Lower leg skin (tissue), 4 donors: ENCODE results near the gene ZMYND12. TPM values are rescaled to one million over a fixed set of nuclear protein-coding genes. Genes with fewer than 3 reads are reported as not detected.
"Not testable (repeated sequence)": the region's sequence is repeated elsewhere in the genome, so short reads cannot be mapped to it uniquely, and the experiment has no call there.

Experiments used
- DNase-seq, 2 donors: peaks; one replicate each; pipeline ENCODE4 v3.0.0-alpha.2; 2019; ENCODE audit warnings: low spot score in 2 of 2
- H3K4me3 ChIP-seq: fragments of 200-600 bp; sonication (generic); 2 replicates; pipeline ENCODE4 v1.5.1; 2017; ENCODE audit warnings: mild to moderate bottlenecking, low read depth; ENCODE audit not compliant: poor library complexity, severe bottlenecking
- CTCF ChIP-seq, 3 donors: fragments of 450-650 bp; IDR thresholded peaks; one replicate each; pipeline ENCODE4 v1.5.1; 2016; ENCODE audit warnings: antibody characterized with exemption in 3 of 3, mild to moderate bottlenecking in 3 of 3, moderate library complexity in 2 of 3
- POLR2A ChIP-seq, 2 donors: fragments of 450-650 bp; IDR thresholded peaks; one replicate each; pipeline ENCODE4 v1.6.1; 2016 to 2017; ENCODE audit warnings: antibody characterized with exemption in 2 of 2, mild to moderate bottlenecking in 1 of 2, moderate library complexity in 1 of 2
- WGBS, 2 donors: methylation state at CpG; one replicate each; pipeline ENCODE4 v1.1.5; 2018; 5-methylcytosine and 5-hydroxymethylcytosine counted together
- intact Hi-C: fragments of 100-400 bp; cut with DNase I; formaldehyde crosslinking; loops from one replicate; pipeline ENCODE4 v1.15.0; 2023; ENCODE audit warnings: low total_unique reads
- total RNA-seq, 4 donors: library from RNA; depleted of rRNA; stranded (reverse); fragments of >200 nt; gene quantifications; one replicate each; pipeline ENCODE4 v1.1.0, GENCODE V29; 2016

ZMYND12 gene
- total RNA-seq, 4 donors from 2014 or later: 0.25 to 8.0 (median 0.42) TPM; not detected in 1

DNA sequence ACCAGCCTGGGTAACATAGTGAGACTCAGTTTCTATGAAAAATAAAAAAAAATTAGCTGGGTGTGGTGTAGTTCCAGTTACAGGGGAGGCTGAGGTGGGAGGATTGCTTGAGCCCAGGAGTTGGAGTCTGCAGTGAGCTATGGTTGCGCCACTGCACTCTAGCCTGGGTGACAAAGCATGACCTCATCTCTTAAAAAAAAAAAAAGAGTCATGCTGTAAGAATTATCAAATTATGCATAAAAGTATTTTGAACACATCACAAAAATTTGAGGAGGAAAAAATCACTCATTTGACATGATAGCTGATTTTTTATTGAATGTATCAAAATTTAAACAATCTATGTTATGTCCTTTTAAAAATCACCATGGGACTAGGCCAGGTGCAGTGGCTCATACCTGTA, 25.1 kb upstream of the ZMYND12 start:
- no peak overlapping the region for H3K4me3 ChIP-seq
- intact Hi-C loops: no loop called here
- TF ChIP-seq POLR2A (IDR thresholded peaks at IDR 0.05) (no peak), CTCF (IDR thresholded peaks at IDR 0.05) (no peak)
- no peak for DNase-seq
- 95 to 96% methylated on average over 1 of the region's 1 CpG for WGBS, 2 donors

DNA sequence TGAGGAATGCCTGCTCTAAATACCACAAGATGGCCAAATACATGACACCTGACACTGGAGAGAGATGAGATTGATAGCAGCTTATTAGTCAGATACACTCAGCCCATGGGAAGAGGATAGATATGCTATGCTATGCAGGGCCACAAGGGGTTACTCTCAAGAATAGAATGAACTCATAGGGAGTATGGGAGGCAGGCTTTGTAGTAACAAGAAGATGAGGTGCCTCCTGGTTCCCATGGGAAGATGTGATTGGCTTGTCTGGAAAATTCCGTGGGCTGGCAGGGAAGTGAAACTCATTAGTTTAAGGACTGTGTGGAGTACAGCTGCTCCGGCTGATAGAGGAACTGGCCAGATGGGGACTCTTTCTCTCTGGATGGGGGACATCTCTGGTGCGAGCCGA, 23.8 kb upstream of the ZMYND12 start:
- no peak overlapping the region for H3K4me3 ChIP-seq
- intact Hi-C loops: no loop called here
- 49 to 60% methylated on average over 4 of the region's 4 CpGs for WGBS, 2 donors
- no peak for TF ChIP-seq POLR2A (IDR thresholded peaks at IDR 0.05)
- no peak for TF ChIP-seq CTCF (IDR thresholded peaks at IDR 0.05)
- no peak for DNase-seq

DNA sequence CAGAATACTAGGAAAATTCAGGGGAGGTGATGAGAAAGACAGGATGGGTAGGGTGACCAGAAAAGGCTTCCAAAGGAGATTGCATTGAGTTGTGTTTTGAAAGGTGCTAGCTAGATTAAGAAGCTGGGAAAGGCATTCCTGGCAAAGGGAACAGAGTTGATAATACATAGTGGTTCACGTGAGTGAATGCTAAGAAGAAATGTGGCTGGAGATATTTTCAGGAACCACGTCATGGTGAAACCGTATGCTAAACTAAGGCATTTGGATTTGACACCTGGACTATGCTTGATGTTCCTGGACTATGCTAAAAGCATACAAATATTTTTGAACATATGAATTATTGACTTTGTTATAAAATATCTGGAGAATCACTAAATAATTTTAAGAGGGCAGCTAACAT, 22.0 kb upstream of the ZMYND12 start:
- whole genome bisulfite sequencing, 2 donors: 94 to 96% methylated on average over 3 of the region's 3 CpGs
- no peak for TF ChIP-seq POLR2A (IDR thresholded peaks at IDR 0.05)
- TF ChIP-seq CTCF (IDR thresholded peaks at IDR 0.05): no peak
- intact Hi-C loops: no loop called here
- no peak for DNase-seq
- no peak overlapping the region for H3K4me3 ChIP-seq

DNA sequence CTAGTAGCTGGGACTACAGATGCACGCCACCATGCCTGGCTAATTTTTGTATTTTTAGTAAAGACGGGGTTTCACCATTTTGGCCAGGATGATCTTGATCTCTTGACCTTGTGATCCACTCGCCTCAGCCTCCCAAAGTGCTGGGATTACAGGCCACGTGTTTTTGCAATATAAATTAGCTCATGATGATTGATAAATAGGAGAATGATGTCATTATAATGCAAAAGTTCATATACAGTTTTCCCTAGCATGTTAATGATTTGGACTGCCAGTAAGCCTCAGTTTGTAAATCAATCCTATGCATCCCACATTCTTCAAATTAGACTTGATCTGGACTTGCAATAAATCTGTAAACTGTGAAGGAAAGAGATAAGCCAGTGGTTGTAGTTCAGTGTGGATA, 21.5 kb upstream of the ZMYND12 start:
- intact Hi-C loops, H3K4me3 ChIP-seq, DNase-seq: not testable (repeated sequence)
- WGBS, 2 donors: 84 to 91% methylated on average over 4 of the region's 4 CpGs

GRCh38 chr1:42476605-42477004, 20.8 kb upstream of the ZMYND12 start:
- WGBS, 2 donors: 84 to 92% methylated on average over 4 of the region's 4 CpGs
- TF ChIP-seq CTCF (IDR thresholded peaks at IDR 0.05) (no peak), POLR2A (IDR thresholded peaks at IDR 0.05) (no peak)
- H3K4me3 ChIP-seq: no peak overlapping the region
- intact Hi-C loops: no loop called here
- no peak for DNase-seq

- intact Hi-C loops: no loop called here
- WGBS, 2 donors: 94 to 98% methylated on average over 2 of the region's 2 CpGs
Observed at GRCh38 chr1:42469727-42470126, 13.9 kb upstream of the ZMYND12 start.

More at GRCh38 chr1:42469727-42470126, 13.9 kb upstream of the ZMYND12 start:
- TF ChIP-seq CTCF (IDR thresholded peaks at IDR 0.05) (no peak), POLR2A (IDR thresholded peaks at IDR 0.05) (no peak)
- H3K4me3 ChIP-seq: no peak overlapping the region
- no peak for DNase-seq
